Kidney (tissue), 14 donors: Measurements from ENCODE around the gene PITX3. TPM values are rescaled to one million over a fixed set of nuclear protein-coding genes. Genes with fewer than 3 reads are reported as not detected.

Source experiments
- DNase-seq, 5 donors: peaks; one replicate each; pipeline ENCODE4 v3.0.0-alpha.2; 2013 to 2020
- FAIRE-seq: peaks from 2 replicates; lab custom pipeline; 2012; peaks lifted over from hg19 to GRCh38; lab: Jason Lieb, UNC
- H3K27ac ChIP-seq, 2 donors: one replicate each; pipeline ENCODE4 v1.7.0; 2013; ENCODE audit warnings: low read depth in 2 of 2, low read length in 2 of 2, inconsistent platforms in 1 of 2
- H3K27me3 ChIP-seq: one replicate; pipeline ENCODE4 v1.7.1; 2013; ENCODE audit warnings: low read length, inconsistent platforms; ENCODE audit not compliant: control insufficient read depth, insufficient read depth
- H3K36me3 ChIP-seq, 3 donors: one replicate each; pipeline versions ENCODE4 v1.7.0 to v1.7.1; 2013; ENCODE audit warnings: low read length in 3 of 3, control low read depth in 1 of 3, inconsistent platforms in 1 of 3; ENCODE audit not compliant: insufficient read depth in 3 of 3, control insufficient read depth in 2 of 3
- H3K4me1 ChIP-seq, 3 donors: one replicate each; pipeline versions ENCODE4 v1.7.0 to v1.7.1; 2013; ENCODE audit warnings: low read length in 3 of 3, inconsistent platforms in 1 of 3, low read depth in 1 of 3; ENCODE audit not compliant: control insufficient read depth in 2 of 3, insufficient read depth in 2 of 3
- H3K4me3 ChIP-seq, 3 donors: one replicate each; pipeline versions ENCODE4 v1.7.0 to v1.8.1; 2013; ENCODE audit warnings: low read length in 3 of 3, control low read depth in 1 of 3, inconsistent platforms in 1 of 3
- H3K9ac ChIP-seq, 3 donors: one replicate each; pipeline versions ENCODE4 v1.7.0 to v1.7.1; 2013; ENCODE audit warnings: low read length in 3 of 3, control low read depth in 1 of 3, inconsistent platforms in 1 of 3
- H3K9me3 ChIP-seq, 3 donors: one replicate each; pipeline versions ENCODE4 v1.7.0 to v1.7.1; 2013; ENCODE audit warnings: low read length in 3 of 3, control low read depth in 1 of 3, inconsistent platforms in 1 of 3; ENCODE audit not compliant: control insufficient read depth in 2 of 3, insufficient read depth in 1 of 3
- CTCF ChIP-seq: IDR thresholded peaks from 3 replicates; pipeline ENCODE4 v1.5.1; 2012; ENCODE audit warnings: mild to moderate bottlenecking, moderate library complexity, borderline replicate concordance; ENCODE audit not compliant: insufficient read depth; ENCODE audit errors: extremely low read depth
- intact Hi-C: fragments of 100-400 bp; cut with DNase I; formaldehyde crosslinking; loops from one replicate; pipeline ENCODE4 v1.11.1; 2022
- polyA plus RNA-seq: library from polyadenylated mRNA; stranded (reverse); fragments of 350-450 nt; fragmentation: Illumina TruSeq; extraction: RNeasy Lipid Tissue Mini Kit (QIAGEN cat#74804); gene quantifications from one replicate; pipeline ENCODE4 v1.2.3, GENCODE V29; 2014; ENCODE audit warnings: low read depth, low replicate concordance; ENCODE audit not compliant: insufficient read depth
- total RNA-seq: library from RNA; stranded (reverse); fragmentation: NEBNext Ultra II Directional; extraction: Animal tissue kit (Norgen Biotek cat#: 25700); gene quantifications from one replicate; pipeline ENCODE4 v1.2.1, GENCODE V29; 2021
- donor health status: control.
- donor health status: control.
- donor health status: control.
- donor health status: control.
- donor health status: control.
- donor health status: DM: yes; HTN: yes; CAD: no.
- donor health status: Normal renal cell carcinoma (clear cell type).

PITX3 gene
- total and polyA plus RNA-seq, 2 donors from 2014 or later = 0.39 TPM; not detected in 1

GRCh38 chr10:102225646-102226541 is 15.4 kb downstream of the PITX3 start, which contains the start of gene ELOVL3:
TSS of gene ELOVL3 (plus strand) at chr10:102226299. CDS start at chr10:102226549, 250 bp downstream.
- no peak for TF ChIP-seq CTCF
- Histone ChIP-seq H3K4me1 (peaks cover 2 to 17% (median 5%) of the 10 kb centered on the region in 3 donors), H3K9me3 (no peaks in the 10 kb centered on the region), H3K4me3 (peak within 1 kb of the TSS; percentile 40 to 52 (median 51)), H3K9ac (peak within 1 kb of the TSS in 2 of 3 donors; percentile 27 to 37), H3K27me3 (peaks cover 3% of the 10 kb centered on the region), H3K27ac (peak within 1 kb of the TSS; percentile 85 to 88), H3K36me3 (no peaks in the 10 kb centered on the region)
- intact Hi-C loops = no loop called here
- peak; percentile 96 to 98 (median 97) for DNase-seq
- FAIRE-seq = peak; percentile 38

GRCh38 chr10:102222797-102223196 is 18.5 kb downstream of the PITX3 start:
- Histone ChIP-seq H3K27me3 (peaks cover 3% of the 10 kb centered on the region), H3K4me3 (no peak overlapping the region), H3K9me3 (no peaks in the 10 kb centered on the region), H3K27ac (no peak overlapping the region), H3K4me1 (peaks cover 2 to 12% (median 5%) of the 10 kb centered on the region in 3 donors), H3K36me3 (no peaks in the 10 kb centered on the region), H3K9ac (no peak overlapping the region)
- FAIRE-seq (no peak), DNase-seq (no peak)
- TF ChIP-seq CTCF = no peak
- intact Hi-C loops = loop anchor here (5.0 kb wide), 1 partner anchor 260 kb away; no protein-coding TSS in a partner anchor

- intact Hi-C loops = loop anchor here (5.0 kb wide), 1 partner anchor 262 kb away; no protein-coding TSS in a partner anchor
- H3K4me1 ChIP-seq = peaks cover 0 to 2% (median 2%) of the 10 kb centered on the region in 3 donors
- no peaks in the 10 kb centered on the region for H3K9me3 ChIP-seq
- H3K27me3 ChIP-seq = no peaks in the 10 kb centered on the region
- no peaks in the 10 kb centered on the region for H3K36me3 ChIP-seq
- H3K4me3 ChIP-seq = no peak overlapping the region
- no peak overlapping the region for H3K9ac ChIP-seq
- no peak overlapping the region for H3K27ac ChIP-seq
- no peak for TF ChIP-seq CTCF
- FAIRE-seq (no peak), DNase-seq (no peak)
Observed at GRCh38 chr10:102220612-102221011, 20.7 kb downstream of the PITX3 start.
